Measurements from ENCODE around the gene UBE2G1. TPM values are rescaled to one million over a fixed set of nuclear protein-coding genes. Genes with fewer than 3 reads are reported as not detected.
A peak's percentile ranks its signal among the peaks of the same experiment; 100 is the strongest.

UBE2G1 gene
- total and polyA plus RNA-seq, 9 of the 15 experiments (the other 6 are each of a cell fraction or from before 2014, with no cell fraction given): 10.1 to 65.9 (median 29.7) TPM

GRCh38 chr17:4263282-4264215 is 102.9 kb downstream of the UBE2G1 start, which contains the start of gene ANKFY1 (continued):
- TF ChIP-seq TFAP4 (CRISPR knock-in tag; IDR thresholded peaks at IDR 0.05; ENCODE audit: borderline replicate concordance) (peak; percentile 37; the same call in 1 of the 2 replicates), E2F3 (CRISPR knock-in tag; IDR thresholded peaks at IDR 0.05) (peak; percentile 67; the same call in 1 of the 2 replicates), ATF7 (IDR thresholded peaks at IDR 0.05) (peak; percentile 23; the same call in 1 of the 2 replicates), ZNF354B (CRISPR knock-in tag; IDR thresholded peaks at IDR 0.05) (no peak), ZNF197 (CRISPR knock-in tag; IDR thresholded peaks at IDR 0.05; ENCODE audit: low read depth) (no peak), NFIC (IDR thresholded peaks at IDR 0.05) (peak; percentile 50; the same call in 1 of the 2 replicates), TCF7 (IDR thresholded peaks at IDR 0.05; ENCODE audit: borderline replicate concordance) (no peak), SPI1 (IDR thresholded peaks at IDR 0.05; ENCODE audit: borderline replicate concordance, low read depth, low read length) (no peak), SETDB1 (IDR thresholded peaks at IDR 0.05; ENCODE audit: low read length) (no peak), STAG1 (CRISPR knock-in tag; IDR thresholded peaks at IDR 0.05; ENCODE audit: borderline replicate concordance) (no peak), HDAC3 (IDR thresholded peaks at IDR 0.05; ENCODE audit: borderline replicate concordance, partially characterized antibody) (peak; percentile 87), POLR2A (conservative IDR thresholded peaks at IDR 0.05) (peak; percentile 84), PURB (CRISPR knock-in tag; IDR thresholded peaks at IDR 0.05; ENCODE audit: low read depth) (no peak), SP1 (CRISPR knock-in tag; IDR thresholded peaks at IDR 0.05) (peak; percentile 53; the same call in 1 of the 2 replicates), FOXP4 (CRISPR knock-in tag; IDR thresholded peaks at IDR 0.05; ENCODE audit: borderline replicate concordance) (no peak), U2AF2 (optimal IDR thresholded peaks at IDR 0.05; ENCODE audit: low read depth, low read length) (no peak)
- TF ChIP-seq, protein P1, sequence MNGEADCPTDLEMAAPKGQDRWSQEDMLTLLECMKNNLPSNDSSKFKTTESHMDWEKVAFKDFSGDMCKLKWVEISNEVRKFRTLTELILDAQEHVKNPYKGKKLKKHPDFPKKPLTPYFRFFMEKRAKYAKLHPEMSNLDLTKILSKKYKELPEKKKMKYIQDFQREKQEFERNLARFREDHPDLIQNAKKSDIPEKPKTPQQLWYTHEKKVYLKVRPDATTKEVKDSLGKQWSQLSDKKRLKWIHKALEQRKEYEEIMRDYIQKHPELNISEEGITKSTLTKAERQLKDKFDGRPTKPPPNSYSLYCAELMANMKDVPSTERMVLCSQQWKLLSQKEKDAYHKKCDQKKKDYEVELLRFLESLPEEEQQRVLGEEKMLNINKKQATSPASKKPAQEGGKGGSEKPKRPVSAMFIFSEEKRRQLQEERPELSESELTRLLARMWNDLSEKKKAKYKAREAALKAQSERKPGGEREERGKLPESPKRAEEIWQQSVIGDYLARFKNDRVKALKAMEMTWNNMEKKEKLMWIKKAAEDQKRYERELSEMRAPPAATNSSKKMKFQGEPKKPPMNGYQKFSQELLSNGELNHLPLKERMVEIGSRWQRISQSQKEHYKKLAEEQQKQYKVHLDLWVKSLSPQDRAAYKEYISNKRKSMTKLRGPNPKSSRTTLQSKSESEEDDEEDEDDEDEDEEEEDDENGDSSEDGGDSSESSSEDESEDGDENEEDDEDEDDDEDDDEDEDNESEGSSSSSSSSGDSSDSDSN (IDR thresholded peaks at IDR 0.05; ENCODE audit: borderline replicate concordance in 1 of 2, low read depth in 2 of 2, low read length in 2 of 2): peak in 1 of 2 experiments; percentile 48; a peak in 1 of 4 replicates
- TF ChIP-seq, protein P2, sequence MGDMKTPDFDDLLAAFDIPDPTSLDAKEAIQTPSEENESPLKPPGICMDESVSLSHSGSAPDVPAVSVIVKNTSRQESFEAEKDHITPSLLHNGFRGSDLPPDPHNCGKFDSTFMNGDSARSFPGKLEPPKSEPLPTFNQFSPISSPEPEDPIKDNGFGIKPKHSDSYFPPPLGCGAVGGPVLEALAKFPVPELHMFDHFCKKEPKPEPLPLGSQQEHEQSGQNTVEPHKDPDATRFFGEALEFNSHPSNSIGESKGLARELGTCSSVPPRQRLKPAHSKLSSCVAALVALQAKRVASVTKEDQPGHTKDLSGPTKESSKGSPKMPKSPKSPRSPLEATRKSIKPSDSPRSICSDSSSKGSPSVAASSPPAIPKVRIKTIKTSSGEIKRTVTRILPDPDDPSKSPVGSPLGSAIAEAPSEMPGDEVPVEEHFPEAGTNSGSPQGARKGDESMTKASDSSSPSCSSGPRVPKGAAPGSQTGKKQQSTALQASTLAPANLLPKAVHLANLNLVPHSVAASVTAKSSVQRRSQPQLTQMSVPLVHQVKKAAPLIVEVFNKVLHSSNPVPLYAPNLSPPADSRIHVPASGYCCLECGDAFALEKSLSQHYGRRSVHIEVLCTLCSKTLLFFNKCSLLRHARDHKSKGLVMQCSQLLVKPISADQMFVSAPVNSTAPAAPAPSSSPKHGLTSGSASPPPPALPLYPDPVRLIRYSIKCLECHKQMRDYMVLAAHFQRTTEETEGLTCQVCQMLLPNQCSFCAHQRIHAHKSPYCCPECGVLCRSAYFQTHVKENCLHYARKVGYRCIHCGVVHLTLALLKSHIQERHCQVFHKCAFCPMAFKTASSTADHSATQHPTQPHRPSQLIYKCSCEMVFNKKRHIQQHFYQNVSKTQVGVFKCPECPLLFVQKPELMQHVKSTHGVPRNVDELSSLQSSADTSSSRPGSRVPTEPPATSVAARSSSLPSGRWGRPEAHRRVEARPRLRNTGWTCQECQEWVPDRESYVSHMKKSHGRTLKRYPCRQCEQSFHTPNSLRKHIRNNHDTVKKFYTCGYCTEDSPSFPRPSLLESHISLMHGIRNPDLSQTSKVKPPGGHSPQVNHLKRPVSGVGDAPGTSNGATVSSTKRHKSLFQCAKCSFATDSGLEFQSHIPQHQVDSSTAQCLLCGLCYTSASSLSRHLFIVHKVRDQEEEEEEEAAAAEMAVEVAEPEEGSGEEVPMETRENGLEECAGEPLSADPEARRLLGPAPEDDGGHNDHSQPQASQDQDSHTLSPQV (IDR thresholded peaks at IDR 0.05): no peak

Measured in K562 (cell line).